GM10266 (cell line): ENCODE data around the gene IFT122.

Source experiments
- DNase-seq: peaks from one replicate; pipeline ENCODE4 v3.0.0; 2012; ENCODE audit errors: extremely low spot score
- CTCF ChIP-seq: IDR thresholded peaks from 2 replicates; pipeline ENCODE4 v1.5.1; 2012; ENCODE audit warnings: mild to moderate bottlenecking, low read depth; ENCODE audit not compliant: control insufficient read depth, insufficient read depth; ENCODE audit errors: missing control alignments

Gene IFT122

GRCh38 chr3:129558772-129559564 lies 118.9 kb downstream of the IFT122 start:
- TF ChIP-seq CTCF: no peak
- no peak for DNase-seq

DNA sequence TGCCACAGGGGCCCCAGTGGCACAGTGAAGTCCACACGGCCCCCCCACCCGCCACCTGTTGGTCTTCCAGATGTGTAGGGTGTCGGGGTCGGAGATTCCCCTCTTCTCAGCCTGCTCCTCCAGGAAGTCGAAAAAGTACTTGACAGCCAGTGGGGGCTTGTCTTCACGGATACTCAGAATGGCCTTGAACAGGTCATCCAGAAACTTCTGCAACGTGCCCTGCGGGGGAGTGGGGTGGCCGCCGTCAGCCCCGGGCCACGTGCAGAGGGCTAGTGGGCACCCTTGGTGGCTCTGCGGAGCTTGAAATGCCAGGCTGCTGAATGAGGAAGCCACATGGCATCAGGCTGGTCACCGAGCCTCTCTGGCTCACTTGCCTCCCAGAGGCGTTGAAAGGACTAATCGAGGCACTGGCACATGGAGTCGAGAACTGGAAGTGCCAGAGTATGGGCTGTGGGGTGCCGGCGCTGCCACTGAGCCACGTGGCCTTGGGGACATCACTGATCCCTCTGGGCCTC lies 119.6 kb downstream of the IFT122 start:
- DNase-seq: no peak
- no peak for TF ChIP-seq CTCF

- TF ChIP-seq CTCF: no peak
- no peak for DNase-seq
Measured at GRCh38 chr3:129560269-129560787, 120.3 kb downstream of the IFT122 start.

DNA sequence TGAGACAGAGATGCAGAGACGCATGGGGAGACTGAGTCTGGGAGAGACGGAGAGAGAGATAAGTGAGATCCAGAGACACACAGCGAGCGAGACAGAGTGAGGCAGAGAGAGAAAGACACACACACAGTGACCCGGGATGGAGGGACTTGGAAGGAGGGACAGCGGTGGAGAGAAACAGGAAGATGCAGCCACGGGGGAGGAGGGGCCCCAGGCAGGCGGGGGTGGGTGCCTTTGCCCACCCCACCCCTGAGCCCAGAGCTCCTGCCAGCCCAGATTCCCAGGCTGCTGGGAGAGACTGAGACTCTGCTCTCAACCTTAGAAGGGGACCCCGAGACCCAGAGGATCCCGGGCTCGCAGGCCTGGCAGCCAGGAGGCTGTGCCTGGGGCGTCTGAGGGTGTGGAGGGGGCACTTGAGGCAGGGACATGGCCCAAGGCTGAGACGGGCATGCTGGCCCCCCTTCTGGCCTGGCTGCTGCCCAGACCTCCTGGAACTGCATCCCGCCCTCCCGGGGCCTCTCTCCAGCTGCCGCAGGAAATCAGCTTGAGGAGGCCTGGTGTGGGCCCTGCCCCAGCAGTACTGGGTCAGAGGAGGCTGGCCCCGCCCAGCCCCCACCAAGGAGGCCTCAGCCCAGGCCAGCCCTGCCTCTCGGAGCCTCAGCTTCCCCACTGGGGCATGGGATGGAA lies 121.0 kb downstream of the IFT122 start:
- TF ChIP-seq CTCF: no peak

GRCh38 chr3:129561619-129562248 lies 121.7 kb downstream of the IFT122 start:
- TF ChIP-seq CTCF: no peak
- no peak for DNase-seq

More for the DNA sequence above, 121.0 kb downstream of the IFT122 start:
- no peak for DNase-seq

DNA sequence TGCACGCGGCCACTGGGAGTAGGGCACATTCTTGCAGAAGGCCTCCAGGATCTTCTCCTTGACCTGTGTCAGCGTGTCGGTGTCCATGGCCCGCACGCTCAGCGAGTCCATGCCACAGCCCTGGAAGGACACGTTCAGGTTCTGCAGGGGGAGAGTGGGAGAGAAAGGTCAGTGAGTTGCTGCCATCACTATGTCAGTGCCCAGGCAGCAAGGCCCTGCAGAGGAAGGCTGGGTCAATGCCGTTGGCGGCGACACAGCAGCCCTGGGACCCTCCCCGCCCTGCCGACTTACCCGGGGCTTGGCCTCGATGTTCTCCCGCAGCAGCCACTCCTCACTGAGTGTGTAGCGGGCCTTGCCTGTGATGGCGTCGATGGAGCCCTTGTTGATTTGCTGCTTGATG lies 122.8 kb downstream of the IFT122 start:
- TF ChIP-seq CTCF: no peak
- no peak for DNase-seq
